Activated CD8-positive, alpha-beta memory T cell treated with anti-CD3 and anti-CD28 coated beads, Interleukin-2, amount 10 ng/mL, durations not matched to agents 7 days and 5 days (primary cell): Measurements from ENCODE around the gene ITK. TPM values are rescaled to one million over a fixed set of nuclear protein-coding genes. Genes with fewer than 3 reads are reported as not detected.

ENCODE experiments used
- ATAC-seq: fragments of 150-1000 bp; cut with Tn5 transposase; one replicate; pipeline ENCODE4 v1.10.0; 2021; ENCODE audit warnings: moderate library complexity
- CTCF ChIA-PET: fragments of 350-600 bp; sonication (Branson Sonifier 250); formaldehyde crosslinking; loops from one replicate; lab custom pipeline; 2021; ENCODE audit warnings: antibody characterized with exemption; lab: Charles Lee
- DNase-seq: peaks from one replicate; pipeline ENCODE4 v3.0.0-alpha.2; 2020
- H3K27ac Mint-ChIP-seq: one replicate; pipeline ENCODE4 v1.8.0; 2021; ENCODE audit warnings: mild to moderate bottlenecking, mixed read lengths
- H3K27me3 Mint-ChIP-seq: one replicate; pipeline ENCODE4 v1.8.0; 2021; ENCODE audit warnings: mixed read lengths
- H3K36me3 Mint-ChIP-seq: one replicate; pipeline ENCODE4 v1.8.0; 2021; ENCODE audit warnings: mild to moderate bottlenecking, mixed read lengths
- H3K4me1 Mint-ChIP-seq: one replicate; pipeline ENCODE4 v1.8.0; 2021; ENCODE audit warnings: mixed read lengths
- H3K4me3 Mint-ChIP-seq: one replicate; pipeline ENCODE4 v1.8.0; 2021; ENCODE audit warnings: mild to moderate bottlenecking, moderate library complexity, mixed read lengths
- H3K9me3 Mint-ChIP-seq: one replicate; pipeline ENCODE4 v1.8.0; 2022; ENCODE audit warnings: low read depth, mixed read lengths
- total RNA-seq, 2 experiments: library from RNA; stranded (reverse); gene quantifications; one replicate each; pipeline ENCODE4 v1.2.3, GENCODE V29; 2021

ITK gene
- total RNA-seq, 2 experiments from 2014 or later, result 209 to 215 TPM

- CTCF ChIA-PET, result interaction anchor here (1.1 to 1.5 kb wide), 2 partner anchors 23 to 44 kb away, joined by 3 to 5 read pairs; no protein-coding TSS in a partner anchor
- no peak for ATAC-seq
- Mint-ChIP-seq H3K9me3 (peaks cover 11% of the 10 kb centered on the region), H3K27me3 (no peaks in the 10 kb centered on the region), H3K27ac (no peak overlapping the region), H3K4me3 (no peak overlapping the region), H3K4me1 (peaks cover 69% of the 10 kb centered on the region), H3K36me3 (peaks cover 74% of the 10 kb centered on the region)
- DNase-seq, result no peak
Observed at GRCh38 chr5:157284458-157285212, 104.0 kb downstream of the ITK start.

- ATAC-seq (no peak), DNase-seq (no peak)
- CTCF ChIA-PET, result interaction anchor here (0.9 to 1.5 kb wide), 3 partner anchors 9 to 31 kb away, joined by 3 to 4 read pairs (median 3); no protein-coding TSS in a partner anchor
- H3K27me3 Mint-ChIP-seq, result no peaks in the 10 kb centered on the region
- peaks cover 11% of the 10 kb centered on the region for H3K9me3 Mint-ChIP-seq
- H3K36me3 Mint-ChIP-seq, result peaks cover 75% of the 10 kb centered on the region
- peaks cover 68% of the 10 kb centered on the region for H3K4me1 Mint-ChIP-seq
- H3K4me3 Mint-ChIP-seq, result no peak overlapping the region
- H3K27ac Mint-ChIP-seq, result no peak overlapping the region
Observed at GRCh38 chr5:157285310-157286035, 104.8 kb downstream of the ITK start.

GRCh38 chr5:157286761-157287211 is 106.1 kb downstream of the ITK start:
- Mint-ChIP-seq H3K27me3 (no peaks in the 10 kb centered on the region), H3K36me3 (peaks cover 74% of the 10 kb centered on the region), H3K4me3 (no peak overlapping the region), H3K9me3 (peaks cover 6% of the 10 kb centered on the region), H3K4me1 (peaks cover 71% of the 10 kb centered on the region), H3K27ac (no peak overlapping the region)
- CTCF ChIA-PET, result interaction anchor here (1.5 kb wide), 1 partner anchor 10 kb away, joined by 3 read pairs; no protein-coding TSS in a partner anchor
- ATAC-seq (no peak), DNase-seq (no peak)

- Mint-ChIP-seq H3K4me3 (no peak overlapping the region), H3K4me1 (peaks cover 60% of the 10 kb centered on the region)
Observed at GRCh38 chr5:157288405-157289163, 107.9 kb downstream of the ITK start.

GRCh38 chr5:157289164-157289819 is 108.7 kb downstream of the ITK start:
- CTCF ChIA-PET, result interaction anchor here (0.6 to 2.1 kb wide), 8 partner anchors 9 to 39 kb away, joined by 3 to 8 read pairs (median 4); no protein-coding TSS in a partner anchor
- Mint-ChIP-seq H3K27me3 (no peaks in the 10 kb centered on the region), H3K27ac (no peak overlapping the region), H3K4me3 (no peak overlapping the region), H3K4me1 (peaks cover 58% of the 10 kb centered on the region), H3K36me3 (peaks cover 79% of the 10 kb centered on the region), H3K9me3 (no peaks in the 10 kb centered on the region)
- DNase-seq (no peak), ATAC-seq (no peak)

More at GRCh38 chr5:157288405-157289163, 107.9 kb downstream of the ITK start:
- DNase-seq (no peak), ATAC-seq (no peak)
- peaks cover 77% of the 10 kb centered on the region for H3K36me3 Mint-ChIP-seq
- H3K27ac Mint-ChIP-seq, result peak overlapping the region; percentile 3
- CTCF ChIA-PET, result interaction anchor here (0.6 to 2.1 kb wide), 8 partner anchors 10 to 40 kb away, joined by 3 to 8 read pairs (median 4); no protein-coding TSS in a partner anchor
- no peaks in the 10 kb centered on the region for H3K9me3 Mint-ChIP-seq
- no peaks in the 10 kb centered on the region for H3K27me3 Mint-ChIP-seq

- Mint-ChIP-seq H3K36me3 (peaks cover 76% of the 10 kb centered on the region), H3K4me3 (no peak overlapping the region), H3K27me3 (no peaks in the 10 kb centered on the region), H3K27ac (peak overlapping the region; percentile 21), H3K4me1 (peaks cover 59% of the 10 kb centered on the region), H3K9me3 (no peaks in the 10 kb centered on the region)
- CTCF ChIA-PET, result interaction anchor here (1.1 to 2.0 kb wide), 3 partner anchors 17 to 38 kb away, joined by 3 to 8 read pairs (median 5); no protein-coding TSS in a partner anchor
- ATAC-seq (no peak), DNase-seq (no peak)
Observed at GRCh38 chr5:157290156-157290980, 109.7 kb downstream of the ITK start.

GRCh38 chr5:157290981-157291711 is 110.5 kb downstream of the ITK start:
- no peak for ATAC-seq
- Mint-ChIP-seq H3K27ac (peak overlapping the region; percentile 6), H3K36me3 (peaks cover 77% of the 10 kb centered on the region), H3K27me3 (no peaks in the 10 kb centered on the region), H3K4me1 (peaks cover 61% of the 10 kb centered on the region), H3K4me3 (no peak overlapping the region), H3K9me3 (no peaks in the 10 kb centered on the region)
- CTCF ChIA-PET, result no interaction called here
- no peak for DNase-seq

GRCh38 chr5:157292599-157292998 is 112.0 kb downstream of the ITK start:
- H3K27ac Mint-ChIP-seq, result no peak overlapping the region
- no peak for ATAC-seq
- no peaks in the 10 kb centered on the region for H3K9me3 Mint-ChIP-seq
- H3K36me3 Mint-ChIP-seq, result peaks cover 78% of the 10 kb centered on the region
- H3K27me3 Mint-ChIP-seq, result no peaks in the 10 kb centered on the region
- H3K4me3 Mint-ChIP-seq, result no peak overlapping the region
- no peak for DNase-seq
- H3K4me1 Mint-ChIP-seq, result peaks cover 56% of the 10 kb centered on the region
- CTCF ChIA-PET, result interaction anchor here (1.0 kb wide), 1 partner anchor 44 kb away, joined by 3 read pairs; no protein-coding TSS in a partner anchor

- Mint-ChIP-seq H3K27me3 (no peaks in the 10 kb centered on the region), H3K36me3 (peaks cover 77% of the 10 kb centered on the region), H3K9me3 (no peaks in the 10 kb centered on the region), H3K27ac (no peak overlapping the region), H3K4me3 (no peak overlapping the region), H3K4me1 (peaks cover 39% of the 10 kb centered on the region)
- no peak for ATAC-seq
- DNase-seq, result no peak
- CTCF ChIA-PET, result interaction anchor here (0.9 kb wide), 1 partner anchor 145 kb away, joined by 3 read pairs; no protein-coding TSS in a partner anchor
Observed at GRCh38 chr5:157294407-157295091, 113.9 kb downstream of the ITK start.

GRCh38 chr5:157295247-157295646 is 114.6 kb downstream of the ITK start:
- H3K27ac Mint-ChIP-seq, result no peak overlapping the region
- no peak overlapping the region for H3K4me3 Mint-ChIP-seq
- peaks cover 77% of the 10 kb centered on the region for H3K36me3 Mint-ChIP-seq
- no peaks in the 10 kb centered on the region for H3K27me3 Mint-ChIP-seq
- H3K9me3 Mint-ChIP-seq, result no peaks in the 10 kb centered on the region
- peaks cover 36% of the 10 kb centered on the region for H3K4me1 Mint-ChIP-seq
- ATAC-seq (no peak), DNase-seq (no peak)
- CTCF ChIA-PET, result interaction anchor here (0.9 kb wide), 1 partner anchor 146 kb away, joined by 3 read pairs; no protein-coding TSS in a partner anchor

GRCh38 chr5:157300564-157300963 is 119.9 kb downstream of the ITK start:
- peaks cover 31% of the 10 kb centered on the region for H3K4me1 Mint-ChIP-seq
- H3K27me3 Mint-ChIP-seq, result no peaks in the 10 kb centered on the region
- no peaks in the 10 kb centered on the region for H3K9me3 Mint-ChIP-seq
- no peak for ATAC-seq
- H3K36me3 Mint-ChIP-seq, result peaks cover 73% of the 10 kb centered on the region
- DNase-seq, result no peak
- H3K27ac Mint-ChIP-seq, result no peak overlapping the region
- H3K4me3 Mint-ChIP-seq, result no peak overlapping the region
- CTCF ChIA-PET, result interaction anchor here (0.7 to 1.6 kb wide), 3 partner anchors 12 to 28 kb away, joined by 3 to 4 read pairs (median 3); no protein-coding TSS in a partner anchor
